Osteoblast (primary cell): Measurements from ENCODE around the gene CELSR1. TPM values are rescaled to one million over a fixed set of nuclear protein-coding genes. Genes with fewer than 3 reads are reported as not detected.

Experiments
- DNase-seq: peaks from one replicate; pipeline ENCODE4 v3.0.0; 2011; ENCODE audit warnings: low spot score, mixed read lengths; ENCODE audit not compliant: insufficient read length; ENCODE audit errors: missing footprints
- H2AFZ ChIP-seq: 2 replicates; pipeline ENCODE4 v1.6.0; 2011; ENCODE audit warnings: mild to moderate bottlenecking, low read length
- H3K27ac ChIP-seq: 2 replicates; pipeline ENCODE4 v1.5.1; 2011; ENCODE audit warnings: mild to moderate bottlenecking, low read depth, low read length, moderate library complexity
- H3K27me3 ChIP-seq: 2 replicates; pipeline ENCODE4 v1.6.0; 2012; ENCODE audit warnings: mild to moderate bottlenecking, control low read depth, inconsistent platforms, low read length, moderate library complexity; ENCODE audit not compliant: insufficient read depth
- H3K36me3 ChIP-seq: 2 replicates; pipeline ENCODE4 v1.5.1; 2011; ENCODE audit warnings: mild to moderate bottlenecking, low read length, control low read depth, moderate library complexity; ENCODE audit not compliant: insufficient read depth
- H3K4me1 ChIP-seq: 2 replicates; pipeline ENCODE4 v1.5.1; 2011; ENCODE audit warnings: mild to moderate bottlenecking, low read length, control low read depth, moderate library complexity; ENCODE audit not compliant: insufficient read depth
- H3K4me2 ChIP-seq: 2 replicates; pipeline ENCODE4 v1.6.0; 2011; ENCODE audit warnings: mild to moderate bottlenecking, low read length; ENCODE audit not compliant: insufficient read depth
- H3K4me3 ChIP-seq: fragments of 200-600 bp; sonication (generic); 3 replicates; pipeline ENCODE4 v1.5.1; 2012; ENCODE audit warnings: mild to moderate bottlenecking, low read length, inconsistent platforms; ENCODE audit not compliant: insufficient read depth
- H3K79me2 ChIP-seq: 2 replicates; pipeline ENCODE4 v1.6.0; 2012; ENCODE audit warnings: mild to moderate bottlenecking, low read length, control low read depth, inconsistent platforms; ENCODE audit not compliant: insufficient read depth
- H3K9me3 ChIP-seq: 2 replicates; pipeline ENCODE4 v1.5.1; 2011; ENCODE audit warnings: low read depth, low read length, control low read depth
- H4K20me1 ChIP-seq: 2 replicates; pipeline ENCODE4 v1.6.0; 2012; ENCODE audit warnings: mild to moderate bottlenecking, low read length, control low read depth; ENCODE audit not compliant: insufficient read depth
- CTCF ChIP-seq: IDR thresholded peaks from 2 replicates; pipeline ENCODE4 v1.5.1; 2011; ENCODE audit warnings: mild to moderate bottlenecking, low read depth, low read length, moderate library complexity; ENCODE audit errors: extremely low read depth
- total RNA-seq: library from RNA; depleted of rRNA; stranded (reverse); fragments of >200 nt; gene quantifications from 2 replicates; pipeline ENCODE4 v1.2.3, GENCODE V29; 2012

Gene CELSR1
- total RNA-seq, 1 donor, result 3.6 TPM

- no peak for TF ChIP-seq CTCF
- peak; percentile 72 for DNase-seq
- Histone ChIP-seq H3K27ac (no peak overlapping the region), H3K79me2 (no peaks in the 10 kb centered on the region), H2AFZ (no peak overlapping the region), H3K4me1 (peaks cover 9% of the 10 kb centered on the region), H4K20me1 (no peaks in the 10 kb centered on the region), H3K4me2 (no peak overlapping the region), H3K27me3 (no peaks in the 10 kb centered on the region), H3K9me3 (no peaks in the 10 kb centered on the region), H3K36me3 (no peaks in the 10 kb centered on the region), H3K4me3 (no peak overlapping the region)
Measured at GRCh38 chr22:46509416-46510089, 27.9 kb downstream of the CELSR1 start.

GRCh38 chr22:46508491-46508999, 28.9 kb downstream of the CELSR1 start:
- H4K20me1 ChIP-seq, result no peaks in the 10 kb centered on the region
- DNase-seq, result peak; percentile 70
- no peak for TF ChIP-seq CTCF
- H3K27ac ChIP-seq, result no peak overlapping the region
- H3K4me3 ChIP-seq, result no peak overlapping the region
- no peaks in the 10 kb centered on the region for H3K79me2 ChIP-seq
- H3K4me2 ChIP-seq, result no peak overlapping the region
- no peaks in the 10 kb centered on the region for H3K9me3 ChIP-seq
- H3K4me1 ChIP-seq, result peaks cover 7% of the 10 kb centered on the region
- H3K36me3 ChIP-seq, result no peaks in the 10 kb centered on the region
- no peak overlapping the region for H2AFZ ChIP-seq
- H3K27me3 ChIP-seq, result no peaks in the 10 kb centered on the region

- H3K27me3 ChIP-seq, result no peaks in the 10 kb centered on the region
- no peak overlapping the region for H3K27ac ChIP-seq
- H3K4me2 ChIP-seq, result no peak overlapping the region
- H3K4me1 ChIP-seq, result peaks cover 7% of the 10 kb centered on the region
- no peak for TF ChIP-seq CTCF
- H3K36me3 ChIP-seq, result no peaks in the 10 kb centered on the region
- H3K4me3 ChIP-seq, result no peak overlapping the region
- no peaks in the 10 kb centered on the region for H3K9me3 ChIP-seq
- H3K79me2 ChIP-seq, result no peaks in the 10 kb centered on the region
- peak; percentile 66 for DNase-seq
- no peak overlapping the region for H2AFZ ChIP-seq
- H4K20me1 ChIP-seq, result no peaks in the 10 kb centered on the region
Measured at GRCh38 chr22:46507451-46508425, 29.7 kb downstream of the CELSR1 start.

- Histone ChIP-seq H3K36me3 (no peaks in the 10 kb centered on the region), H4K20me1 (no peaks in the 10 kb centered on the region), H3K9me3 (no peaks in the 10 kb centered on the region), H2AFZ (no peak overlapping the region), H3K27me3 (no peaks in the 10 kb centered on the region), H3K4me1 (peaks cover 4% of the 10 kb centered on the region), H3K79me2 (no peaks in the 10 kb centered on the region), H3K4me2 (no peak overlapping the region), H3K4me3 (no peak overlapping the region), H3K27ac (no peak overlapping the region)
- no peak for TF ChIP-seq CTCF
- peak; percentile 91 for DNase-seq
Measured at GRCh38 chr22:46504584-46504983, 32.8 kb downstream of the CELSR1 start.
